Testis (tissue), 3 donors: ENCODE measurements around the gene LRRC49. TPM values are rescaled to one million over a fixed set of nuclear protein-coding genes. Genes with fewer than 3 reads are reported as not detected.
"Not testable (repeated sequence)": the region's sequence is repeated elsewhere in the genome, so short reads cannot be mapped to it uniquely, and the experiment has no call there.

ENCODE experiments used
- DNase-seq: peaks from one replicate; pipeline ENCODE4 v3.0.0-alpha.2; 2019
- H3K27ac ChIP-seq, 2 donors: fragments of 200-600 bp; sonication (generic); one replicate each; pipeline ENCODE4 v1.5.1; 2019
- H3K27me3 ChIP-seq: fragments of 200-600 bp; sonication (generic); one replicate; pipeline ENCODE4 v1.5.1; 2019
- H3K36me3 ChIP-seq: fragments of 200-600 bp; sonication (generic); one replicate; pipeline ENCODE4 v1.5.1; 2017; ENCODE audit warnings: low read depth; ENCODE audit errors: missing control alignments
- H3K4me1 ChIP-seq: fragments of 200-600 bp; sonication (generic); one replicate; pipeline ENCODE4 v1.5.1; 2019
- H3K4me3 ChIP-seq, 2 donors: fragments of 200-600 bp; sonication (generic); one replicate each; pipeline ENCODE4 v1.5.1; 2017 to 2019
- H3K9me3 ChIP-seq: fragments of 200-600 bp; sonication (generic); one replicate; pipeline ENCODE4 v1.5.1; 2017
- POLR2A ChIP-seq: fragments of 450-650 bp; IDR thresholded peaks from one replicate; pipeline ENCODE4 v1.6.1; 2017; ENCODE audit warnings: antibody characterized with exemption, mild to moderate bottlenecking, moderate library complexity
- WGBS, 2 donors: methylation state at CpG; one replicate each; pipeline ENCODE4 v1.1.5; 2018; 5-methylcytosine and 5-hydroxymethylcytosine counted together
- intact Hi-C: fragments of 100-400 bp; cut with DNase I; formaldehyde crosslinking; loops from one replicate; pipeline ENCODE4 v1.15.1; 2023; ENCODE audit warnings: low total_unique reads
- polyA plus RNA-seq: library from polyadenylated mRNA; stranded (reverse); fragments of 350-450 nt; fragmentation: Illumina TruSeq; extraction: RNeasy Lipid Tissue Mini Kit (QIAGEN cat#74804); gene quantifications from one replicate; pipeline ENCODE4 v1.2.3, GENCODE V29; 2014; ENCODE audit warnings: low read depth, low replicate concordance; ENCODE audit not compliant: insufficient read depth
- total RNA-seq, 2 donors: library from RNA; depleted of rRNA; stranded (reverse); fragments of >200 nt; gene quantifications; one replicate each; pipeline ENCODE4 v1.2.3, GENCODE V29; 2016
- TF ChIP-seq, protein P1 (sequence below), 3 experiments: fragments of 450-650 bp in 2 of 3; fragments of 200-600 bp in 1 of 3; sonication (generic) in 1 of 3; IDR thresholded peaks; one replicate each; pipeline ENCODE4 v1.5.1; 2016 to 2019; ENCODE audit warnings: antibody characterized with exemption in 3 of 3, mild to moderate bottlenecking in 2 of 3, moderate library complexity in 1 of 3

The LRRC49 gene
- total and polyA plus RNA-seq, 3 donors from 2014 or later, result 19.9 to 35.4 (median 22.4) TPM

DNA sequence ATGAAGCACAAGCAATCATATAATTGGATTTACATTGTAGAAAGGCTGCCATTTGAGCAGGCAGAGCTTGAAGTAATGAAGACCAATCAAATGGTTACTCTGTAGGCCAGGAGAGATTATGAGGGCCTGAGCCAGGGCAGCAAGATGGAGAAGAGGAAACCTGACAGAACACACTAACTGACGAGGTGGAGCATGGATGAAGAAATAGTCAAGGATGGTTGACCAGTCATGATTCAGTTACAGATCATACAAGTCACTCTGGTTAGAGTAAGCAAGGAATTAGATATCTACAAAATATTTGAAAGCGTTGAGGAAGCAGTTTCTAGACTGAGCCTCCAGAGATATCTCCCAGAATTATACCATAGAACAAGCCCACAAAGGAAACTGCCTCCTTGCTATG, 120.8 kb downstream of the LRRC49 start:
- no peaks in the 10 kb centered on the region for H3K36me3 ChIP-seq
- H3K4me1 ChIP-seq, result no peaks in the 10 kb centered on the region
- H3K4me3 ChIP-seq, result no peak overlapping the region
- WGBS, 2 donors, result 83 to 91% methylated on average over 2 of the region's 2 CpGs
- intact Hi-C loops, result no loop called here
- no peak overlapping the region for H3K27ac ChIP-seq
- no peaks in the 10 kb centered on the region for H3K27me3 ChIP-seq
- DNase-seq, result no peak
- no peaks in the 10 kb centered on the region for H3K9me3 ChIP-seq
- no peak for TF ChIP-seq POLR2A
- TF ChIP-seq, protein P1, sequence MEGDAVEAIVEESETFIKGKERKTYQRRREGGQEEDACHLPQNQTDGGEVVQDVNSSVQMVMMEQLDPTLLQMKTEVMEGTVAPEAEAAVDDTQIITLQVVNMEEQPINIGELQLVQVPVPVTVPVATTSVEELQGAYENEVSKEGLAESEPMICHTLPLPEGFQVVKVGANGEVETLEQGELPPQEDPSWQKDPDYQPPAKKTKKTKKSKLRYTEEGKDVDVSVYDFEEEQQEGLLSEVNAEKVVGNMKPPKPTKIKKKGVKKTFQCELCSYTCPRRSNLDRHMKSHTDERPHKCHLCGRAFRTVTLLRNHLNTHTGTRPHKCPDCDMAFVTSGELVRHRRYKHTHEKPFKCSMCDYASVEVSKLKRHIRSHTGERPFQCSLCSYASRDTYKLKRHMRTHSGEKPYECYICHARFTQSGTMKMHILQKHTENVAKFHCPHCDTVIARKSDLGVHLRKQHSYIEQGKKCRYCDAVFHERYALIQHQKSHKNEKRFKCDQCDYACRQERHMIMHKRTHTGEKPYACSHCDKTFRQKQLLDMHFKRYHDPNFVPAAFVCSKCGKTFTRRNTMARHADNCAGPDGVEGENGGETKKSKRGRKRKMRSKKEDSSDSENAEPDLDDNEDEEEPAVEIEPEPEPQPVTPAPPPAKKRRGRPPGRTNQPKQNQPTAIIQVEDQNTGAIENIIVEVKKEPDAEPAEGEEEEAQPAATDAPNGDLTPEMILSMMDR (IDR thresholded peaks at IDR 0.05), result no peak

DNA sequence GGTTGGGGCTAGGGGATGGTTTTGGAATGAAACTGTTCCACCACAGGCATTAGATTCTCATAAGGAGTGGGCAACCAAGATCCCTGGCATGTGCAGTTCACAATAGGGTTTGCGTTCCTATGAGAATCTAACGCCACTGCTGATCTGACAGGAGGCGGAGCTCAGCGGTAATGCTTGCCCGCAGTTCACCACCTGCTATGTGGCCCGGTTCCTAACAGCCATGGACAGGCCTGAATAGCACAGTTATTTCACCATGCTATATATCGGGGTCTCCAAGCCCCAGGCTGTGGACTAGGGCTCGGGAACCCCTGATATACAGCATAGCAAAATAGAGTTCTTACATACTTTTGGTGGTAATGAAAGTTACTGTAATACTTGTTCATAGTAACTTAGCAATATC, 122.7 kb downstream of the LRRC49 start:
- TF ChIP-seq POLR2A, result no peak
- TF ChIP-seq, protein P1 (IDR thresholded peaks at IDR 0.05), result no peak
- H3K36me3 ChIP-seq, result no peaks in the 10 kb centered on the region
- no peaks in the 10 kb centered on the region for H3K27me3 ChIP-seq
- intact Hi-C loops, result no loop called here
- H3K4me3 ChIP-seq, result no peak overlapping the region
- H3K4me1 ChIP-seq, result no peaks in the 10 kb centered on the region
- no peak for DNase-seq
- no peak overlapping the region for H3K27ac ChIP-seq
- WGBS, 2 donors, result 90 to 96% methylated on average over 8 of the region's 8 CpGs
- H3K9me3 ChIP-seq, result no peaks in the 10 kb centered on the region

DNA sequence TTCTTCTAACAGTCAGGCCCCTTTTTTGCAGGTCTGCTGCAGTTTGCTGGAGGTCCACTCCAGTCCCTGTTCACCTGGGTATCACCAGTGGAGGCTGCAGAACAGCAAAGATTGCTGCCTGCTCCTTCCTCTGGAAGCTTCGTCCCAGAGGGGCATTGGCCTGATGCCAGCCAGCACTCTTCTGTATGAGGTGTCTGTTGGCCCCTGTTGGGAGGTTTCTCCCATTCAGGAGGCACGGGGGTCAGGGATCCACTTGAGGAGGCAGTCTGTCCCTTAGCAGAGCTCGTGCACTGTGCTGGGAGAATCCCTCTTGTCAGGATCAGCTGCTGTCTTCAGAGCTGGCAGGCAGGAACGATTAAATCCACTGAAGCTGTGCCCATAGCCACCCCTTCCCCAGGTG, 138.6 kb downstream of the LRRC49 start:
- H3K9me3 ChIP-seq, intact Hi-C loops, H3K27ac ChIP-seq, H3K36me3 ChIP-seq, H3K4me3 ChIP-seq, H3K4me1 ChIP-seq, DNase-seq, H3K27me3 ChIP-seq: not testable (repeated sequence)
- WGBS, 2 donors, result 93 to 96% methylated on average over 4 of the region's 4 CpGs

DNA sequence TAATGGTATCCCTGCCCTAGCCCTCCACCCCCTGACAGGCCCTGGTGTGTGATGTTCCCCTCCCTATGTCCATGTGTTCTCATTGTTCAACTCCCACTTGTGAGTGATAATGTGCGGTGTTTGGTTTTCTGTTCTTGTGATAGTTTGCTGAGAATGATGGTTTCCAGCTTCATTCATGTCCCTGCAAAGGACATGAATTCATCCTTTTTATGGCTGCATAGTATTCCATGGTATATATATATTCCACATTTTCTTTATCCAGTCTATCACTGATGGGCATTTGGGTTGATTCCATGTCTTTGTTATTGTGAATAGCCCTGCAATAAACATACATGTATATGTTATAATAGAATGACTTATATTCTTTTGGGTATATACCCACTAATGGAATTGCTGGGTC, 142.9 kb downstream of the LRRC49 start:
- H3K9me3 ChIP-seq, H3K27me3 ChIP-seq, H3K27ac ChIP-seq, H3K36me3 ChIP-seq, H3K4me3 ChIP-seq, intact Hi-C loops, DNase-seq, H3K4me1 ChIP-seq: not testable (repeated sequence)
- 93 to 100% methylated on average over 1 of the region's 1 CpG for WGBS, 2 donors

DNA sequence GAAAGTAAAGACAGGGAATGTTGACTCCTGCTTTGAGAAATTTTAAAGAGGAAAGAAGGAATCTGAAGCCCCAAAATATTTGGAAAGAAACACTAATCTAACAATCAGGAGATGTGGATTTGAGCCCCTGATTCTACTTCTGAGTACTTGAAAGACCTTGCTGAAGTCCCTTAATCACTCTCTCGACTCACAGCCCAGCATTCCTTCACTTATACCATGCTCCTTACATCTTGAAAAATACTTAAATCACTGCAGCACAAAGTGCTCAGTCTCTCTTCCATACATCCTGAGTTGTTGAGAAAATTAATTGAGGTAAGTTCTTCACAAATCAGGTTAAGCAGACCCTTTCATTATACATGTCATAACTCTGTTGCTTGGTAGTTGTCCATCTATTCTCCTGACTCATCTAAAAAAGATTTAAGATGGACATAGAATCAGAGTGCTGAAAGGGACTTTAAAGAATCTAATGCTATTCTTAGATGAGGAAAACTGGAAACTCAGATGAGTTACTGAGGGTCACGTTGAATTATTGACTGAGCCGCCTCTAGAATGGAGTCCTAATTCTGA, 149.8 kb downstream of the LRRC49 start:
- no peak for DNase-seq
- WGBS, 2 donors, result 69 to 72% methylated on average over 3 of the region's 3 CpGs

DNA sequence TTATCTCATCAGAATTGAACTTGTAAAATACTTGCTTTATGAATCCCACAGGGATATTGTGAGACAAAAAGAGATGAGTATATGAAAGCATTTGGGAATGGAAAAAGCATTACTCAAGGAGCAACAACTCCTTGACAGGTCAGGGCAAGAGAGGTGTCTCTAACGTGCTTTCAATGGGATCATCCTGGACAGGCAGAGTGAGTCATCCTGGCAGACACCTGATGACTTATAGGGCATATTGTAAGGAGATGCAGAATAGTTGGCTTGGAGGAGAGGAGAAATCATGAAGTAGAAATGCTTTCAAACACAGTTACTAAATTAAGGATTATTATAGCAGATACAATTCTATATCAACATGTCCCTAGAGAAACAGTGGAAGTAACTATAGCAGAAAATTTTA, 150.7 kb downstream of the LRRC49 start:
- WGBS, 2 donors, result 71 to 100% methylated on average over 1 of the region's 1 CpG
- intact Hi-C loops, result no loop called here
- H3K27ac ChIP-seq, result no peak overlapping the region
- no peaks in the 10 kb centered on the region for H3K27me3 ChIP-seq
- H3K4me1 ChIP-seq, result no peaks in the 10 kb centered on the region
- H3K9me3 ChIP-seq, result no peaks in the 10 kb centered on the region
- no peak for TF ChIP-seq POLR2A
- TF ChIP-seq, protein P1 (IDR thresholded peaks at IDR 0.05), result no peak
- no peak overlapping the region for H3K4me3 ChIP-seq
- DNase-seq, result no peak
- no peaks in the 10 kb centered on the region for H3K36me3 ChIP-seq

More for the DNA sequence above, 149.8 kb downstream of the LRRC49 start:
- H3K4me3 ChIP-seq, result no peak overlapping the region
- no peaks in the 10 kb centered on the region for H3K27me3 ChIP-seq
- H3K27ac ChIP-seq, result no peak overlapping the region
- H3K36me3 ChIP-seq, result no peaks in the 10 kb centered on the region
- intact Hi-C loops, result no loop called here
- no peaks in the 10 kb centered on the region for H3K9me3 ChIP-seq
- no peaks in the 10 kb centered on the region for H3K4me1 ChIP-seq
- TF ChIP-seq POLR2A, result no peak
- TF ChIP-seq, protein P1 (IDR thresholded peaks at IDR 0.05), result no peak
